Psoas muscle (tissue), 8 donors: ENCODE results near the gene CARD10. TPM values are rescaled to one million over a fixed set of nuclear protein-coding genes. Genes with fewer than 3 reads are reported as not detected.
A peak's percentile ranks its signal among the peaks of the same experiment; 100 is the strongest.

Experiments
- ATAC-seq, 4 donors: fragments of 200-7000 bp; cut with Tn5 transposase; one replicate each; pipeline ENCODE4 v1.9.1; 2020; ENCODE audit warnings: moderate library complexity in 3 of 4, mild to moderate bottlenecking in 2 of 4
- DNase-seq, 2 donors: peaks; one replicate each; pipeline ENCODE4 v3.0.0-alpha.2; 2020
- H3K27ac ChIP-seq: fragments of 200-600 bp; one replicate; pipeline ENCODE4 v1.8.0; 2022
- H3K27me3 ChIP-seq, 3 donors: fragments of 200-600 bp in 1 of 3; one replicate each; pipeline versions ENCODE4 v1.6.1 to v1.8.0; 2013 to 2022; ENCODE audit warnings: low read length in 2 of 3, mild to moderate bottlenecking in 2 of 3, moderate library complexity in 1 of 3; ENCODE audit not compliant: insufficient read depth in 3 of 3
- H3K36me3 ChIP-seq, 2 donors: fragments of 200-600 bp in 1 of 2; one replicate each; pipeline versions ENCODE4 v1.6.1 to v1.8.0; 2013 to 2022; ENCODE audit warnings: low read depth in 1 of 2, mild to moderate bottlenecking in 1 of 2, moderate library complexity in 1 of 2; ENCODE audit not compliant: insufficient read depth in 1 of 2
- H3K4me1 ChIP-seq: fragments of 200-600 bp; one replicate; pipeline ENCODE4 v1.8.0; 2022
- H3K4me3 ChIP-seq: fragments of 200-600 bp; one replicate; pipeline ENCODE4 v1.8.0; 2022; ENCODE audit warnings: mild to moderate bottlenecking
- H3K9me3 ChIP-seq: fragments of 200-600 bp; one replicate; pipeline ENCODE4 v1.8.0; 2022
- CTCF ChIP-seq: fragments of 200-600 bp; IDR thresholded peaks from one replicate; pipeline ENCODE4 v1.8.0; 2022; ENCODE audit warnings: antibody characterized with exemption
- WGBS, 3 donors: extraction: QIAGEN DNeasy Blood & Tissue Kit; methylation state at CpG; one replicate each; pipeline versions ENCODE4 v1.1.6 to v1.1.7; 2013; 5-methylcytosine and 5-hydroxymethylcytosine counted together
- intact Hi-C, 2 donors: fragments of 100-400 bp; cut with DNase I; formaldehyde crosslinking; loops; one replicate each; pipeline versions ENCODE4 v1.11.0 to v1.14.2; 2022
- polyA plus RNA-seq, 3 donors: library from polyadenylated mRNA; stranded (reverse); fragments of 200-250 nt; gene quantifications; one replicate each; pipeline ENCODE4 v1.2.3, GENCODE V29; 2013
- total RNA-seq, 4 donors: library from RNA; stranded (reverse); fragmentation: NEBNext Ultra II Directional in 2 of 4; extraction: Animal tissue kit (Norgen Biotek cat#: 25700) in 2 of 4; gene quantifications; one replicate each; pipeline versions ENCODE4 v1.2.1 to v1.2.4, GENCODE V29; 2021 to 2023
- donor health status: healthy with polysubstance abuse.
- donor health status: DM: no; HTN: no; CAD: no; lungs with moderate emphysema.
- donor health status: Bipolar disorder and iron deficiency.
- donor health status: healthy.
- donor health status: DM: yes; HTN: yes; CAD: no.
- donor health status: DM: no; HTN: no; CAD: no.
- donor health status: DM: no; HTN: no; CAD: no.
- donor health status: DM: yes; HTN: yes; CAD: no.

Gene CARD10
- total and polyA plus RNA-seq, 7 donors: 2.9 to 8.0 (median 4.4) TPM

GRCh38 chr22:37560608-37561211 lies 41.5 kb upstream of the CARD10 start:
- H3K4me1 ChIP-seq: peaks cover 23% of the 10 kb centered on the region
- peak overlapping the region; percentile 85 for H3K27ac ChIP-seq
- no peaks in the 10 kb centered on the region for H3K9me3 ChIP-seq
- peaks cover 0 to 1% of the 10 kb centered on the region in 2 donors for H3K36me3 ChIP-seq
- intact Hi-C loops: loop anchor here in 1 of 2 donors (10.0 kb wide), 1 partner anchor 246 kb away; no protein-coding TSS in a partner anchor
- peaks cover 0 to 55% (median 9%) of the 10 kb centered on the region in 3 donors for H3K27me3 ChIP-seq
- H3K4me3 ChIP-seq: peak overlapping the region; percentile 72
- DNase-seq (peak; percentile 64 to 74), ATAC-seq (peak; percentile 19 to 44 (median 22))
- TF ChIP-seq CTCF: no peak
- WGBS, 3 donors: 0 to 1% (median 0%) methylated on average over 18 to 72 of the region's 72 CpGs

GRCh38 chr22:37559901-37560607 lies 40.8 kb upstream of the CARD10 start, which contains the start of gene CDC42EP1:
TSS of gene CDC42EP1 (plus strand) at chr22:37560480. CDS start at chr22:37566350, 5,870 bp downstream.
- WGBS, 3 donors: 9 to 24% (median 17%) methylated on average over 27 to 76 of the region's 76 CpGs
- DNase-seq (peak; percentile 64 to 75), ATAC-seq (peak; percentile 30 to 38 (median 36))
- peaks cover 0 to 59% (median 12%) of the 10 kb centered on the region in 3 donors for H3K27me3 ChIP-seq
- peak within 1 kb of the TSS; percentile 72 for H3K4me3 ChIP-seq
- no peaks in the 10 kb centered on the region for H3K9me3 ChIP-seq
- H3K4me1 ChIP-seq: peaks cover 19% of the 10 kb centered on the region
- intact Hi-C loops: loop anchor here in 1 of 2 donors (10.0 kb wide), 1 partner anchor 245 kb away; no protein-coding TSS in a partner anchor
- TF ChIP-seq CTCF: no peak
- H3K36me3 ChIP-seq: no peaks in the 10 kb centered on the region
- H3K27ac ChIP-seq: peak within 1 kb of the TSS; percentile 85

GRCh38 chr22:37559521-37559900 lies 40.3 kb upstream of the CARD10 start:
- Histone ChIP-seq H3K4me3 (peak overlapping the region; percentile 72), H3K4me1 (peaks cover 18% of the 10 kb centered on the region), H3K27me3 (peaks cover 0 to 61% (median 12%) of the 10 kb centered on the region in 3 donors), H3K9me3 (no peaks in the 10 kb centered on the region), H3K36me3 (no peaks in the 10 kb centered on the region), H3K27ac (peak overlapping the region; percentile 77)
- ATAC-seq (no peak), DNase-seq (no peak)
- intact Hi-C loops: no loop called here
- no peak for TF ChIP-seq CTCF
- 71 to 81% (median 81%) methylated on average over 6 of the region's 6 CpGs for WGBS, 3 donors

- no peak overlapping the region for H3K4me3 ChIP-seq
- intact Hi-C loops: no loop called here
- no peak for DNase-seq
- no peak for TF ChIP-seq CTCF
- ATAC-seq: no peak
- H3K9me3 ChIP-seq: no peaks in the 10 kb centered on the region
- H3K36me3 ChIP-seq: no peaks in the 10 kb centered on the region
- WGBS, 3 donors: 78 to 88% (median 85%) methylated on average over 7 of the region's 7 CpGs
- peaks cover 14% of the 10 kb centered on the region for H3K4me1 ChIP-seq
- peaks cover 0 to 60% (median 12%) of the 10 kb centered on the region in 3 donors for H3K27me3 ChIP-seq
- H3K27ac ChIP-seq: no peak overlapping the region
Measured at GRCh38 chr22:37558815-37559214, 39.6 kb upstream of the CARD10 start.
